HG03442 (cell line): ENCODE results near the gene SLC32A1.

Source experiments
- ATAC-seq: cut with Tn5 transposase; IDR thresholded peaks from one replicate; pipeline ENCODE4 v1.9.1; 2021; ENCODE audit warnings: mild to moderate bottlenecking, moderate library complexity; ENCODE audit not compliant: unreplicated experiment

Gene SLC32A1

DNA sequence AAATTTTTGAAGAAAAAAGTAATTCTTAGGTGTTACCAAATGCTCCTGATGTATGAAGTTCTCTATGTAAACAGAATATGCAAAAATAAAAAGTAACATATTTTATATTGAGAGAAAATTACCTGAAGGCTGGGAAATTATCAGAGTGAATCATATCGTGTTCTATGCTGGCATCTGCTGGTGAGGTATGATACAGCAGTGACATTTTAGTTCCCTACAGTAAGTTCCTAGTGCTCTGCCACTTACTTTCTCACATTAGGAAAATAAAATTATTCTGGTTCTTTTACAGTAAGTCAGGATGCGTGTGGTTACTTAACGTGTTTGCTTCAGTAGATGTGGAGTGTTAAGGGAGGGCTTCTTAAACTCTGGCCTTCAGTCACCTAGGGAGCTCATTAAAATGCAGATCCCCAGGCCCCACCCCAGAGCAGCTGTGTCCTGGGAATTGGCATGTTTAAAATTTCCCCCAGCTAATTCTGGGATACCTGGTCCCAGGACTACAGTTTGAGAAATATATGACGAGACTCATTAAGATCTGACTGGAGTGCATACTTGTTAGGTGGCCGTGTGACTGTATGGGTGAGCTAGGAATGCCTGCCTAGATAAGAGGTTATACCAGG lies 27.2 kb downstream of the SLC32A1 start:
- no peak for ATAC-seq

DNA sequence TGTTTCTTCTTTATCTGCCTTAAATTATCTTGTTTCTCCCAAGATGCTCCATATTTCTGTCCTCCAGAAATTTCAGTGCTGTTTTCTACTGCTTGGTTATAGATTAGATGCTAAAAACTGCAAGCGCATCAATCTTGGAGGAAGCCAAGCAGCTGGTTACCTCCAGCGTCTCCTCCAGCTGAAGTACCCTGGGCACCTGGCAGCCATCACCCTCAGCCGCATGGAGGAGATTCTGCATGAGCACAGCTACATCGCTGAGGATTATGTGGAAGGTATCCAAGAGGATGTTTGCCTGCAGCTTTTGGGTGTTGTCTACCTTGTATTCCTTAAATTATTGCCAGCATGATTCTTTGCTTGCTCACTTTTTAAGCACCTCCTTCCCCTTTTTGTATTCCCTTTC lies 27.7 kb downstream of the SLC32A1 start:
- ATAC-seq: no peak

DNA sequence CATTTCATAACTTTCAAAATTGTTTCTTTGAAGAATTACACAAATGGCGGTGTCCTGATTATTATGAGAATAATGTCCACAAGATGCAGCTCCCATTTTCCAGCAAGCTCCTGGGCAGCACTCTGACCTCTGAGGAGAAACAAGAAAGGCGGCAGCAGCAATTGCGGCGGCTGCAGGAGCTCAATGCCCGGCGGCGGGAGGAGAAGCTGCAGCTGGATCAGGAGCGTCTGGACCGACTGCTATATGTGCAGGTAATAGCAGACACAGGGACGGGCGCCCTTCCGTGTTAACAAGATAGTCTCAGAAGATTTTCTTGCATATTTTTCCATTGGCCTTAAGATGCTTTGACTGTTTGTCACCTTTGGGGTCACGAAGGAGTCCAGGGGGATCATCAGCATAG lies 30.6 kb downstream of the SLC32A1 start:
- no peak for ATAC-seq

DNA sequence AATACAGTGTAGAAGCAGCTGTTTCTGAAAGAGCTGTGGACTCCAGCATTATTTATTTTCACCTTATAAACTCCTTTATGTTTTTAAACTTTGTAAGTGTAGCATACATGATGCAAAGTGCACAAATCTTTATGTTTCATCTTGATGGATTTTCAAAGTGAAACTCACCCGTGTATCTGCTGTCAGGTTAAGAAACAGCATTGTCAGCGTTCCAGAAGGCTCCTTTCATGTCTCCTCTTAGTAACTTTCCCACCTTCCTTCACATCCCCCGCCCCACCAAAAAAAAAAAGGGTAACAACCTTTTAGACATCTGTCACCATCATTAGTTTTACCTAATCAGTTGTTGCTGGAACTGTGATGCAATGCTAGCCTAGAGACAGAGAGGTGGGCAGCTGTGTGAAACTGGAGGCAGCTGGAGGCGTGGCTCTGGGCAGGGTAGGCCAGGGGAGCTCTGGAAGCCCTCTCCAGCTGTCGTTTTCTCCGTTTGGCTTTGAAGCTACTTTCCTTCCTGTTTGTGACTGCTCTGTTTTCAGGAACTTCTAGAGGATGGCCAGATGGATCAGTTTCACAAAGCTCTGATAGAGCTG lies 31.1 kb downstream of the SLC32A1 start:
- ATAC-seq: no peak

DNA sequence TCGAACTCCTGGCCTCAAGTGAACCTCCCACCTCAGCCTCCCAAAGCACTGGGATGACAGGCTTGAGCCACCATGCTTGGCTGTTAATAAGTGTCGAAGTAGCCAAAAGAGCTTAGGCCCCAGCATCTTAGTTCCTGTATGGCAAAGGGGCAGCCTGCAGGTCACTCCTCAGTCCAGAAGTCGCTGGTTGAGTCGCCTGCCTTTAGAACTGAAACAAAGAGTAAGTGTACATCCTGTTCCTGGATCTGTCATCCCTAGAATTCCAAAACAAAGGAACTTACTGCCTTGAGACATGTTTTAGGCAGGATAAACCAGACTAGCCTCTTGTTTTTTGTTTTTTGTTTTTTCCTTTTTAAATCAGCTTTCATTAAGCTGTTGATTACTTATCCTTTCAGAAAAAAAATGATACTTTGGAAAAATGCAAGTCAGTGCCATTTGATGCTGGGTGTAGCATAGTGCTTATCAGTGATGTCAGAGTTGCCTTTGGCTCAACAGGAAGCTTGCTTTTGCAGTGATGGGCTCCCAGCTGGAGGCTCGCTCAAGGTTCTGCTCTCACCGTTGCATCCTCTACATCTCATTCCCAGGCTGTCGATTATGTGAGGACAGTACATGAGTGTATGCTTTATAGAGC lies 33.0 kb downstream of the SLC32A1 start:
- ATAC-seq: no peak

DNA sequence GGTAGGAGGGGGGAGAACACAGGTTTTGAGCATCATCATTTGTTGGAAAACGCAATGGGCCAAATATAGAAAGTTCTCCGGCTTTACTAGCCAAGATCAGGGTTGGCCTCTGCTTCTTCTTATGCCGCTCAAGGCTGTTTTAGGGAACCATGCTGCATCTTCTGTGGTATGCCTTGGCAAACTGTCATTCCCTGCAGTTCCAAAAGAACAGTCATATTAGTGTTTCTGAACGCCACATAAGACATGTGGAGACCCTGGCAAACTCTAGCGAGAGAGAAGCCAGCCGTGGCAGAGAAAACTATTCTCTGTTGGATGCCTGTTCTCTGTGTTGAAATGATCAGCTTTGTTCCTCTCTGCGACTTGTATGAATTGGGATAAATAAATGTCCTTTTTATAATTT lies 34.8 kb downstream of the SLC32A1 start:
- no peak for ATAC-seq

DNA sequence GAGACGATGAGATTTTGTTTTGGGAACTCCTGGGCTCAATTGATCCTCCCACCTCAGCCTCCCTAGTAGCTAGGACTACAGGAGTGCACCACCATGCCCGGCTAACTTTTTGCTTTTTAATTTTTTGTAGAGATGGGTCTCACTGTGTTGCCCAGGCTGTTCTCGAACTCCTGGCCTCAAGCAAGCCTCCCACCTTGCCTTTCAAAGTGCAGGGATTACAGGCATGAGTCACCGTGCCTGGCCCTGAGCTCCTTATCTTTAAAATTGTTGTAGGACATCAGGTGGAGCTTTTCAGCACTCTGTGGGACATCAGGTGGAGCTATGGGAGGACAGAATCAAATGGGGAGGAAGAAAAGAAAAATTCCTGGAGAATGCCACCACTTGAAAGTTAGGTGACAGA lies 36.7 kb downstream of the SLC32A1 start:
- ATAC-seq: no peak

DNA sequence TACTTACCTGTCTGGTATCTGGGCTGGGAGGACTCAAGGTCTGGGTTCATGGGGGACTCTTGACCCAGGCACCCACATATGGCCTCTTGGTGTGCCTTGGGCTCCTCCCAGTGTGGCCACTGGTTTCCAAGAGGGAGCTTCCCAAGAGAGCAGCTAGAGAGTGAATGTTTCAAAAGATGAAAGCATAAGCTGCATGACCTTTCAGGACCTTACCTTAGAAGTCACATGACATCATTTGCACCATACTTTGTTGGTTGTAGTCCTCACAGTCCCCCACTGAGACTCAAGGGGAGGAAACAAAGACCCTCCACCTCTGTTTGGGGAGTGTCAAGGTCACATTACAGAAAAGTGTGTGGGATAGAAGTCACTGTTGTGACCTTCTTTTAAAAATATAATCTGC lies 37.9 kb downstream of the SLC32A1 start:
- ATAC-seq: no peak

DNA sequence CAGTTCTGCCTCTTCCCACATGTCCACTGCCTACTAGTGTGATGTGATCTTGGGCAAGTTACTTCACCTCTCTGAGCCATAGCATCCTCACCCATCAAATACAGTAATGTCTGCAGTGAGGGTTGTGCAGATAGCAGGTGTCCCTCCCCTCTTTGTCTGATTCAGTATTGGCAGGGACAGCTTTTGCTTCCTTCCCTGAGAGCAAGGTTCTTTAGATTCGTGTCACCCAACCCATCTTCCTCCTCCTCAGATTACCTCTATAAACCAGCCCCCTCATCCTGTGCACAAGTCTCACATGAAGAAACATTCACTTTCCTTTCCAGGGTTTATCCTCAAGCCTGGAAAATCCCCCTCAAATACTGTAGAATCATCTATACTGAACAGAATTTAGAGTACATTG lies 39.3 kb downstream of the SLC32A1 start:
- ATAC-seq: no peak

DNA sequence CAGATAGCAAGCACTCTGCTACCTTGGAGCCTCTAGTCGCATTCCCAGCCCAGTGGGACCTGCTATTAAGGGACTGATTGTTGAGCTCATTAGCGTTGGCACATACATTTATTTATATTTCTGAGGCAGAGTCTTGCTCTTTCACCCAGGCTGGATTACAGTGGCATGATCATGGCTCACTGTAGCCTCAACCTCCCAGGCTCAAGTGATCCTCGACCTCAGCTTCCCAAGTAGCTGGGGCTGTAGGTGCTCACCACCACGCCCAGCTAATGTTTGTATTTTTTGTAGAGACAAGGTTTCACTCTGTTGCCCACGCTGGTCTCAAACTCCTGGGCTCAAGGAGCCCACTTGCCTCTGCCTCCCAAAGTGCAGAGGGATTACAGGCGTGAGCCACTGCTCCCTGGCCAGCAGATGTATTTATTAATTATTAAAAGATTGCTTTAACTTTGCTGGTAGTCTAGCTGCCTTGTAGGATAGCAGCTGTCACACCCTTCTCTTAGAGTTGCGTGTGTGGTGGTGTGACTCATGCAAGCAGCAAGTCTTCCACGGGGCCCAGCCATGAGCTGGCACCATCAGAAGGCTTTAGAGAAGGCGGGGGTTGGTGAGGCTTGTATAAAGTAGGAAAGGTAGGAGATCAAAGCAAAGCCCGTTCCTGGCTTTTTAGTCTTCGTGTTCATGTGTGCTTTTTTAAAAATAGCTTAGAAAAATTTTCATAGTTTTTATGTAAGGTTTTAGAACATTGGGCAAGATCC lies 40.5 kb downstream of the SLC32A1 start:
- ATAC-seq: no peak

DNA sequence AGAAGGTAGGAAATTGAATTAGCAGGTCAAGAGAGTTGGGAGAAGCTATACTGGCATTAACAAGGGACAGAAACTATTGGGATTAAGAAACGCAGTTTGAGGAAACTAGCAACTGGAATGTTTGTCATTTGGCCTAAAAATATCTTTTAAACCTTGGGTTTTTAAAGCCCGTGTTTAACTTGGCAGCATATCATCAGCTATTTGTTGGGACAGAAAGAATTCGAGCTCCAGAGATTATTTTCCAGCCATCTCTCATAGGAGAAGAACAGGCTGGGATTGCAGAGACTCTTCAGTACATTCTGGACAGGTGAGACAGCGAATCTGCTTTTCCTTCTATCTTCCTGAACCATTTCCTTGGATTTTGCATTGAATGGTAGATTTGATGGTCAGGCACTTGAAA lies 41.8 kb downstream of the SLC32A1 start:
- ATAC-seq: no peak

DNA sequence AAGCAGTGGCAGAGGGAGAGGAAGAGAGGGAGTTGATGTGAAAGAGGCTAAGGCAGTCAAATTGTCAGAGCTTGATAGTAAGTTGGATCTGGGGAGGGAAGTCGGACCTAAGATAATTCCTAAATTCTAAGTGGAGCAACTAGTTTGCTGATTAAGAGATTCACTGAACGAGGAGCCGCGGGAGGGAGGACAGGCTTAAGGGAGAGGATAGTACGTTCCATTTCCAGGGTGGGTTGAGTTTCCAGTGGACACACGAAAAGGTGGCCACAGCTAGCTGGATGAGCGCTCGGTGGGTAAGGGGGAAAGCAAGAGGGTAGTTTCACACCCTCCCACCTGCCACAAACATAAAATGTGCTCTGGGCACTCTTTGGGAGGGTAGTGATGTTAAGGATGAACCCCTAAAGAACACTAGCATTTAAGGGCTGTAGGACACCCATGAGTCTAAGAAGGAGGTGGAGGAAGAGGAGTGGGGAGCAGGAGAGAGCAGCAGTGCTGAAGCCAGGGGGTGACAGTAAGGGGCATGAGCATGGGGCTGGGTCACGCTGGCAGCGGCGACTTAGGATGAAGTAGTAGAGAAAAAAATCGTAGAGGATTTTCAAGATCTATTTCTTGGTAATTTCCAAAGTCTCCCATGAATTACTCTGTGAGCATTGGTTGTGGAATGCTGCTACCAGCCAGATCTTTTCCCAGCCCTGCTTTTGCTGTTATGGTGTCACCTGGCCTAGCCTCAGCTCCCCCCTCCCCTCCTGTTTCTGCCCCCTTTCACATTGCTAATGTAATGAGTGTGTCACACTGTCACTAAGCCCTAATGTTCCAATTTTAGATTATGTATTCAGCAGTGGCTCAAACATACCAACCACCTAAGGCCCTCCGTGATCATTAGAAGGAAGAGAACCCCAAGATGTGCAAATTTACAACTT lies 45.4 kb downstream of the SLC32A1 start:
- no peak for ATAC-seq

DNA sequence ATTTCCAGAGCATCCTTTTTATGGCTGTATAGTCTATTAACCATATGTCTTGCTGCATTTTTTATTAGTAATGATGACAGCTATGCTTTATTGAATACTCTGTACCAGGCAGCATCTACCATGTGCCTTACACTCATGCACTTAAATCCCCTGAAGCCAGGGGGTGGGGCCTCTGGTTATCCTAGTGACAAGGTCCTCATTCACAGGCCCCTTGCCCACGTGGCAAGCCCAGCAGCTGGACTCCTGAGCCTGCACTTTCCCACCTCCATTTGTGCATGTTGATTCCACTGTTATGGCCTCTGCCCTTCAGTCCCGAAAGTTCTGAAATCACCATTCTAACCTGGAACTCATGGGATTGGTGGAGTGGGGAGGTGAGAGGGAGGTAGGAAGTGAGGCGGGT lies 46.3 kb downstream of the SLC32A1 start:
- ATAC-seq: no peak

DNA sequence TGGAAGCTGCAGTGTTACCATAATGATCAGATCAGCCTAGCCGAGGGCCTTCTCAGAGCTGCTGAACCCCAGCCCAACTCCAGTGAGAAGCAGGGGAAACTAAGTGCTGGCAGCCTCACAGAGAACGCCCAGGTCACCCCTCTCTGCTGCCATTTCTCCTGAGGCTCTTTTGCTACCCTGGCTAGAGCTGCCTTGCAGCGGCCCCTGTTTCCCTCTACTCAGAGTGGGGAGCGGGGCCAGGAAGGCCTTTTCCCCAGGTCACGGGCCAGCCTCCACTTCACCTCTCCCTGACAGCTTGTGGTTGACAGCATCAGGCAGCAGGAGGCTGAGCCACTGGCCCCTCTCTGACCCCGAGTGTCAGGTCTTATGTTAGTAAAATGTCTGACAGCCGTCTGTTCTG lies 46.7 kb downstream of the SLC32A1 start:
- no peak for ATAC-seq

DNA sequence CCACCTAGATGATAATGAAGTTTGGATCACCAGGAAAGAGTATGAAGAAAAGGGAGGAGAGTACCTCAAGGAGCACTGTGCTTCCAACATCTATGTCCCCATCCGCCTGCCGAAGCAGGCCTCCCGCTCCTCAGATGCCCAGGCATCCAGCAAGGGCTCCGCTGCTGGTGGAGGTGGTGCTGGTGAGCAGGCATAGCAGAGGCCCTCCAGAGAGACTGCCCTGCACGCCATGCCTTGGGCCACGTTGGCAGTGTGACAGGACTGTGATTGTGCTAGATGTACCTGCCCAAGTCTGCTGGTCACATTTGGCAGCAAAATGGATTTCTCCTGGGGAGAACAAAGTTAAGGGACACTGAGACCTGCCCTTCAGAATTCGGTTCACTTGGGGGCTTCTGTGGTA lies 47.3 kb downstream of the SLC32A1 start:
- no peak for ATAC-seq

DNA sequence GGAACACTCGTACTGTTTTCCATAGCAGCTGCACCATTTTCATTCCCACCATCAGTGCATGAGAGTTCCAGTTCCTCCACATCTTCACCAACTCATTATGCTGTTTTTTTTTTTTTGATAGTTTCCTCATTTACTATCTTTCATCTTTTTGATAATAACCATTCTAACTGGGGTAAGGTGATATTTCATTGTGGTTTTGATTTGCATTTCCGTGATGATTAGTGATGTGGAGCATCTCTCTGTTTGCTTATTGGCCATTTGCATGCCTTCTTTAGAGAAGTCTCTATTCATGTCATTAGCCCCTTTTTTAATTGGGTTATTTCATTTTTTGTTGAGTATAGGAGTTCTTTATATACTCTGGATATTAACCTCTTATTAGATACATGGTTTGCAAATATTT lies 49.9 kb downstream of the SLC32A1 start:
- ATAC-seq: no peak

DNA sequence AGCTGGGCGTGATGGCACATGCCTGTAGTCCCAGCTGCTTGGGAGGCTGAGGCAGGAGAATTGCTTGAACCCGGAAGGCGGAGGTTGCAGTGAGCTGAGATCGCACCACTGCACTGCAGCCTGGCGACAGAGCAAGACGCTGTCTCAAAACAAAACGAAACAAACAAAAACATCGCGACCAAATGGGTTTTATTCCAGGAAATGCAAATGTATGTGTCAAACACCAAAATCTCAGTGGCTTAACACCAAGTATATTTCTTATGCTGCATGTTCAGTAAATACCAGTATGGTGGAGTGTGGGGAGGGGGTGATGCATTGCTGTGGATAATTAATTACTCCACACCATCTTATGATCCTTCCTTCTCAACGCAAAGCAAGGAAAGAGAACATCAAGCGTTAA lies 52.1 kb downstream of the SLC32A1 start:
- ATAC-seq: no peak
